ENCODE measurements around the gene OR2V1.
"Not testable (repeated sequence)": the region's sequence is repeated elsewhere in the genome, so short reads cannot be mapped to it uniquely, and the experiment has no call there.

OR2V1 gene

DNA sequence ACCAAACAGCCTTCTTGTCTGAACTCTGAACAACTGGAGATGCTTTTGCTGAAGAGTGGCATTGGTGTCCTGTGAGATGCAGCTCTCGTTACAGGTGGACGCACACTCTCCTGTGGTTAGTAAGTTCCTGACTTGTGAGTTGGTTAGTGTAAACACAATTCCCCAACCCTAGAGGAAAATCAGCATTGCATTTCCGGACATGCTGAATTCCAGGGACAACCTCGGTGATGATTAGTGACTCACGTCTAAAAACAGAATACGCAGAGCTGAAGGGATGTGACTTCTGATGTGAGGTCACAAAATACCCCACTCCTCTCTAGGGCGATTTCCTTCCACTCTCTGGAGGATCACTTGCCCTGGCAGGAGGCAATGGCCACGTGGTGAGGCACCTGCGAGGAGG, 21.4 kb upstream of the OR2V1 start:
- ATAC-seq (replicated peaks; ENCODE audit: extremely low read depth, poor library complexity, severe bottlenecking) (no peak), DNase-seq (ENCODE audit: low spot score in 2 of 2) (no peak)
- Mint-ChIP-seq H3K36me3 (ENCODE audit: insufficient read depth) (no peaks in the 10 kb centered on the region), H3K4me1 (peaks cover 5% of the 10 kb centered on the region), H3K27me3 (peaks cover 40% of the 10 kb centered on the region), H3K4me3 (no peak overlapping the region), H3K27ac (ENCODE audit: low read depth) (no peak overlapping the region), H3K9me3 (no peaks in the 10 kb centered on the region)

DNA sequence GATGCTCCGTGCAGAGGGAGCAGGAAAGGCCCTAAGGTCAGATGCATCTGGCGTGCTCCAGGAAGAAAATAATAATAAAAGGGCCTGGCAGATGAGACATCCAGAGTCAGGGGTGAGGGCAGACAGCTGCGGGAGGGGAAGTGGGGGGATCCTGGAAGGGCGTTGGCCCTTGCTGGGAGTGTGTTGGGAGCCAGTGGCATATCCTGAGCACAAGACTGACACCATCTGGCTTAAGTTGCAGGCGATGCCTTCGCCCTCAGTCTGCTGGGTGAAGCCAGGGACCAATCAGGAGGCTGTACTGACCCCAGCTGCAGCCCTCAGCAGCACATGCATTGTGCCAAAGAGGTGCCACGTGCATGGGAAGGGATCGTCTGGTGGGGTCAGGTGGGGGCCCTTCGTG, 20.2 kb upstream of the OR2V1 start:
- peaks cover 53% of the 10 kb centered on the region for H3K27me3 Mint-ChIP-seq
- H3K36me3 Mint-ChIP-seq (ENCODE audit: insufficient read depth): no peaks in the 10 kb centered on the region
- H3K9me3 Mint-ChIP-seq: no peaks in the 10 kb centered on the region
- H3K27ac Mint-ChIP-seq (ENCODE audit: low read depth): no peak overlapping the region
- ATAC-seq (replicated peaks; ENCODE audit: extremely low read depth, poor library complexity, severe bottlenecking) (no peak), DNase-seq (ENCODE audit: low spot score in 2 of 2) (no peak)
- H3K4me3 Mint-ChIP-seq: no peak overlapping the region
- H3K4me1 Mint-ChIP-seq: peaks cover 5% of the 10 kb centered on the region

- no peaks in the 10 kb centered on the region for H3K9me3 Mint-ChIP-seq
- H3K27me3 Mint-ChIP-seq: peaks cover 53% of the 10 kb centered on the region
- ATAC-seq (replicated peaks; ENCODE audit: extremely low read depth, poor library complexity, severe bottlenecking): no peak
- no peak overlapping the region for H3K4me3 Mint-ChIP-seq
- DNase-seq (ENCODE audit: low spot score in 2 of 2): no peak
- peaks cover 5% of the 10 kb centered on the region for H3K4me1 Mint-ChIP-seq
- no peaks in the 10 kb centered on the region for H3K36me3 Mint-ChIP-seq (ENCODE audit: insufficient read depth)
- H3K27ac Mint-ChIP-seq (ENCODE audit: low read depth): no peak overlapping the region
These were observed 19.1 kb upstream of the OR2V1 start for GRCh38 chr5:181149806-181150733.

- no peak overlapping the region for H3K4me3 Mint-ChIP-seq
- H3K27ac Mint-ChIP-seq (ENCODE audit: low read depth): no peak overlapping the region
- peaks cover 53% of the 10 kb centered on the region for H3K27me3 Mint-ChIP-seq
- H3K9me3 Mint-ChIP-seq: no peaks in the 10 kb centered on the region
- H3K36me3 Mint-ChIP-seq (ENCODE audit: insufficient read depth): no peaks in the 10 kb centered on the region
- ATAC-seq (replicated peaks; ENCODE audit: extremely low read depth, poor library complexity, severe bottlenecking): no peak
- H3K4me1 Mint-ChIP-seq: peaks cover 5% of the 10 kb centered on the region
- no peak for DNase-seq (ENCODE audit: low spot score in 2 of 2)
These were observed 18.4 kb upstream of the OR2V1 start for GRCh38 chr5:181149355-181149754.

DNA sequence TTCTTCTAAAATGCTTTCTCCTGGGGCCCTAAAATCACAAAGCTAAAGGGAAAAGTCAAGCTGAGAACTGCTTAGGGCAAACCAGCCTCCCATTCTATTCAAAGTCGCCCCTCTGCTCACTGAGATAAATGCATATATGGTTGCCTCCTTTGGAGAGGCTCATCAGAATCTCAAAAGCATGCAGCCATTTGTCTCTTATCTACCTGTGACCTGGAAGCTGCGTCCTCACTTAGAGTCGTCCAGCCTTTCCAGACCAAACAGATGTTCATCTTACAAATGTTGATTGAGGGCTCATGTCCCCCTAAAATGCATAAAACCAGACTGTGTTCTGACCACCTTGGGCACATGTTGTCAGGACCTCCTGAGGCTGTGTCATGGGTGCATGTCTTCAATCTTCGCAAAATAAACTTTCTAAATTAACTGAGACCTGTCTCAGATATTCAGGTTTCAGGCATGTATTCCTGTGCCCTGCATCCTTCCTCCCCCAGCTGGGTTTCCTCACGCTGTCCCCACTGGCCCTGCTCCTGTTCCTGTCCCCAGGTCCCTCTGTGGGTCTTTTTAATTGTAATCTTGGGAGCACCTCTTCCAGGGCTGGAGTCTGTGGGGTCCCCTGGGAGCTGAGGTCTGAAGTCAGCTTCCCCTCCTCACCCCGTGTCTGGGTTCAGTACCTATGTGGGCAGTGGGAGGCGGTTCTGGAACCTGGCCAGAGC, 16.1 kb upstream of the OR2V1 start, which contains the start of gene OR2V2:
TSS of gene OR2V2 (plus strand) at position 660 of the 710 bp plus-strand sequence. CDS start 7,357 bp downstream, outside the sequence.
- not testable (repeated sequence) for H3K9me3 Mint-ChIP-seq; H3K4me3 Mint-ChIP-seq; DNase-seq (ENCODE audit: low spot score in 2 of 2); H3K27ac Mint-ChIP-seq (ENCODE audit: low read depth); ATAC-seq (replicated peaks; ENCODE audit: extremely low read depth, poor library complexity, severe bottlenecking); H3K36me3 Mint-ChIP-seq (ENCODE audit: insufficient read depth); H3K4me1 Mint-ChIP-seq
- H3K27me3 Mint-ChIP-seq: peaks cover 75% of the 10 kb centered on the region

DNA sequence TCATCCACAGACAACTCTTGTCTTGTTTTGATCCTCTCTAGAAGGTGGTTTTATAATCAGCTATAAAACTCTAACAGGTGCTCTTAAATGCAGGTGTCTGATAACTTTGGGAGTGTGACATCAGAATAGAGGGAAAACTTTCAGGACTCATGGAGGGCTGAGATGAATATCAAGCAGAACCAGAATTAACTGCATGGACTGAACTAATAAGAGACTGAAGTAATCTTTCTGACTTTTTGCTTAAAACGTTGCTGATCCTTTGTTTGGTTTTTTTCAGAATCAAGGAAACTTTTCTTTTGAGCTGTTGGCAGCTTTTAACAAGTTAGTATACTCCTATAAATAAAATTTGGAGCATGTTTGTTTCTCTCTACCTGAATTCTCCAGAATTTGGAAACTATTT, 14.2 kb upstream of the OR2V1 start:
- H3K27me3 Mint-ChIP-seq: peaks cover 82% of the 10 kb centered on the region
- DNase-seq (ENCODE audit: low spot score in 2 of 2) (no peak), ATAC-seq (replicated peaks; ENCODE audit: extremely low read depth, poor library complexity, severe bottlenecking) (no peak)
- H3K4me1 Mint-ChIP-seq: no peaks in the 10 kb centered on the region
- H3K36me3 Mint-ChIP-seq (ENCODE audit: insufficient read depth): peaks cover 2% of the 10 kb centered on the region
- H3K9me3 Mint-ChIP-seq: peaks cover 3% of the 10 kb centered on the region
- H3K27ac Mint-ChIP-seq (ENCODE audit: low read depth): no peak overlapping the region
- no peak overlapping the region for H3K4me3 Mint-ChIP-seq

DNA sequence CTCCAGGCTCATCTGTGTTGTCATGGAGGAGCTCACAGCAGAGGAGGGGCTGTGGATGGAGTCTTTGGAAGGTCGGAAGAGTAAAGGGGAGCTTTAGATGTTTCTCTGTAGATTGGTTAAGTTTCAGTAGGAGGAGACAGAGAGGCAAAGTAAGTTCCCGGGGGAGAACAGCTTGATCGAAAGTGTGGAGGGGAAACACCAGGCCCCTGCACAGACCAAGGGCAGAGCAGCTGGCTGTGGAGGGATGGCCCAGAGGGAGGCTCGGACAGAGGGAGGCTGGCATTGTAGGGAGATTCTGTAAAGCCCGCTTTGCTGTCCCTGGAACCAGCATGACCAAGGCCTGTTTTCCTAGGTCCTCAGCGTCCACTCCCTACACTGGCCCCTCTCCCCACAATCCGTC, 11.1 kb upstream of the OR2V1 start:
- DNase-seq (ENCODE audit: low spot score in 2 of 2) (no peak), ATAC-seq (replicated peaks; ENCODE audit: extremely low read depth, poor library complexity, severe bottlenecking) (no peak)
- H3K4me1 Mint-ChIP-seq: no peaks in the 10 kb centered on the region
- no peak overlapping the region for H3K4me3 Mint-ChIP-seq
- H3K27me3 Mint-ChIP-seq: peaks cover 51% of the 10 kb centered on the region
- H3K9me3 Mint-ChIP-seq: peaks cover 15% of the 10 kb centered on the region
- no peak overlapping the region for H3K27ac Mint-ChIP-seq (ENCODE audit: low read depth)
- peaks cover 4% of the 10 kb centered on the region for H3K36me3 Mint-ChIP-seq (ENCODE audit: insufficient read depth)

- H3K27me3 Mint-ChIP-seq: peaks cover 43% of the 10 kb centered on the region
- H3K4me3 Mint-ChIP-seq: no peak overlapping the region
- H3K9me3 Mint-ChIP-seq: peaks cover 15% of the 10 kb centered on the region
- ATAC-seq (replicated peaks; ENCODE audit: extremely low read depth, poor library complexity, severe bottlenecking): no peak
- no peak overlapping the region for H3K27ac Mint-ChIP-seq (ENCODE audit: low read depth)
- DNase-seq (ENCODE audit: low spot score in 2 of 2): no peak
- H3K36me3 Mint-ChIP-seq (ENCODE audit: insufficient read depth): peaks cover 4% of the 10 kb centered on the region
- no peaks in the 10 kb centered on the region for H3K4me1 Mint-ChIP-seq
These were observed 9.8 kb upstream of the OR2V1 start for GRCh38 chr5:181140766-181141165.

- Mint-ChIP-seq H3K36me3 (ENCODE audit: insufficient read depth) (peaks cover 2% of the 10 kb centered on the region), H3K27ac (ENCODE audit: low read depth) (no peak overlapping the region), H3K9me3 (peaks cover 15% of the 10 kb centered on the region), H3K4me3 (no peak overlapping the region), H3K27me3 (peaks cover 55% of the 10 kb centered on the region), H3K4me1 (no peaks in the 10 kb centered on the region)
- DNase-seq (ENCODE audit: low spot score in 2 of 2): no peak
- ATAC-seq (replicated peaks; ENCODE audit: extremely low read depth, poor library complexity, severe bottlenecking): no peak
These were observed 7.3 kb upstream of the OR2V1 start for GRCh38 chr5:181138258-181138657.

- peaks cover 15% of the 10 kb centered on the region for H3K9me3 Mint-ChIP-seq
These were observed 5.5 kb upstream of the OR2V1 start for GRCh38 chr5:181136361-181136955.

DNA sequence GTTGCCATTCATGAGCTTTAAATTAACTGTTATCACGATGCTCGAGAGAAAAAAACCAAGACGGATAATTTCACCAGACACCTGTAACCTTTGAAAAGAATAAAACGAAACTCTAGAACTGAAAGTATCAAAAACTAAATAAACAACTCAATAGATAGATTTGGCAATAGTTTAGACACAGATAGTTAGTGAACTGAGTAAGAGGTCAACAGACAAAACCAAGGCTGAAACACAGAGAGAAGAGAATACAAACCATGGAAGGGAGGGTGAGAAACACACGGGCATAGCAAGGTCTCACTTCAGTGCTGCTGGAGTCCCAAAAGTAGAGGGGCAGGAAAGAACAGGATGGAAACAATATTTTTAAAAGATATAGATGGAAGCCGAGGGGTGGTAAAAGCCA, 3.3 kb upstream of the OR2V1 start:
- Mint-ChIP-seq H3K27me3 (peaks cover 56% of the 10 kb centered on the region), H3K27ac (ENCODE audit: low read depth) (no peak overlapping the region), H3K4me3 (no peak overlapping the region), H3K9me3 (peaks cover 7% of the 10 kb centered on the region), H3K4me1 (no peaks in the 10 kb centered on the region), H3K36me3 (ENCODE audit: insufficient read depth) (no peaks in the 10 kb centered on the region)
- ATAC-seq (replicated peaks; ENCODE audit: extremely low read depth, poor library complexity, severe bottlenecking) (no peak), DNase-seq (ENCODE audit: low spot score in 2 of 2) (no peak)

More at GRCh38 chr5:181136361-181136955, 5.5 kb upstream of the OR2V1 start:
- Mint-ChIP-seq H3K27ac (ENCODE audit: low read depth) (no peak overlapping the region), H3K4me3 (no peak overlapping the region), H3K4me1 (no peaks in the 10 kb centered on the region), H3K27me3 (peaks cover 55% of the 10 kb centered on the region), H3K36me3 (ENCODE audit: insufficient read depth) (peaks cover 2% of the 10 kb centered on the region)
- ATAC-seq (replicated peaks; ENCODE audit: extremely low read depth, poor library complexity, severe bottlenecking) (no peak), DNase-seq (ENCODE audit: low spot score in 2 of 2) (no peak)

GRCh38 chr5:181133610-181134231, 2.8 kb upstream of the OR2V1 start:
- Mint-ChIP-seq H3K4me1 (no peaks in the 10 kb centered on the region), H3K9me3 (peaks cover 4% of the 10 kb centered on the region), H3K27me3 (peaks cover 61% of the 10 kb centered on the region), H3K4me3 (no peak overlapping the region), H3K27ac (ENCODE audit: low read depth) (no peak overlapping the region), H3K36me3 (ENCODE audit: insufficient read depth) (no peaks in the 10 kb centered on the region)
- DNase-seq (ENCODE audit: low spot score in 2 of 2): no peak
- no peak for ATAC-seq (replicated peaks; ENCODE audit: extremely low read depth, poor library complexity, severe bottlenecking)

Measured in central memory CD8-positive, alpha-beta T cell (primary cell).